ENCODE results near the gene KRT7. TPM values are rescaled to one million over a fixed set of nuclear protein-coding genes. Genes with fewer than 3 reads are reported as not detected.

The KRT7 gene
- total RNA-seq, 1 experiment from 2014 or later: 13.9 TPM

- H3K36me3 Mint-ChIP-seq (ENCODE audit: insufficient read depth, unreplicated experiment): no peaks in the 10 kb centered on the region
- H3K4me3 Mint-ChIP-seq (ENCODE audit: unreplicated experiment): no peak overlapping the region
- no peaks in the 10 kb centered on the region for H3K4me1 ChIP-seq
- H3K9me3 Mint-ChIP-seq (ENCODE audit: unreplicated experiment): no peaks in the 10 kb centered on the region
- no peak overlapping the region for H3K27ac Mint-ChIP-seq (ENCODE audit: unreplicated experiment)
- no peaks in the 10 kb centered on the region for H3K27me3 ChIP-seq (replicated peaks; ENCODE audit: control insufficient read depth, insufficient read depth, low read length)
- ChIA-PET CTCF (no interaction called here), POLR2A (no interaction called here)
- no TSS peak for BruUV-seq (replicated peaks)
- H3K36me3 ChIP-seq (ENCODE audit: control insufficient read depth, insufficient read depth, low read length): no peaks in the 10 kb centered on the region
- TF ChIP-seq, protein P1, sequence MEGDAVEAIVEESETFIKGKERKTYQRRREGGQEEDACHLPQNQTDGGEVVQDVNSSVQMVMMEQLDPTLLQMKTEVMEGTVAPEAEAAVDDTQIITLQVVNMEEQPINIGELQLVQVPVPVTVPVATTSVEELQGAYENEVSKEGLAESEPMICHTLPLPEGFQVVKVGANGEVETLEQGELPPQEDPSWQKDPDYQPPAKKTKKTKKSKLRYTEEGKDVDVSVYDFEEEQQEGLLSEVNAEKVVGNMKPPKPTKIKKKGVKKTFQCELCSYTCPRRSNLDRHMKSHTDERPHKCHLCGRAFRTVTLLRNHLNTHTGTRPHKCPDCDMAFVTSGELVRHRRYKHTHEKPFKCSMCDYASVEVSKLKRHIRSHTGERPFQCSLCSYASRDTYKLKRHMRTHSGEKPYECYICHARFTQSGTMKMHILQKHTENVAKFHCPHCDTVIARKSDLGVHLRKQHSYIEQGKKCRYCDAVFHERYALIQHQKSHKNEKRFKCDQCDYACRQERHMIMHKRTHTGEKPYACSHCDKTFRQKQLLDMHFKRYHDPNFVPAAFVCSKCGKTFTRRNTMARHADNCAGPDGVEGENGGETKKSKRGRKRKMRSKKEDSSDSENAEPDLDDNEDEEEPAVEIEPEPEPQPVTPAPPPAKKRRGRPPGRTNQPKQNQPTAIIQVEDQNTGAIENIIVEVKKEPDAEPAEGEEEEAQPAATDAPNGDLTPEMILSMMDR (IDR thresholded peaks at IDR 0.05; ENCODE audit: insufficient read depth in 1 of 2, low read depth in 1 of 2, low read length in 1 of 2, severe bottlenecking in 1 of 2, unreplicated experiment in 1 of 2): no peak
- H3K4me1 Mint-ChIP-seq (ENCODE audit: low read depth, unreplicated experiment): no peaks in the 10 kb centered on the region
- no peaks in the 10 kb centered on the region for H3K9me3 ChIP-seq
- peaks cover 15% of the 10 kb centered on the region for H3K27me3 Mint-ChIP-seq (ENCODE audit: insufficient read depth, unreplicated experiment)
- no peak overlapping the region for H3K4me3 ChIP-seq (ENCODE audit: low read depth, low read length)
- no peak for DNase-seq
- intact Hi-C loops (cut with micrococcal nuclease; ENCODE audit: unreplicated experiment): no loop called here
Measured at GRCh38 chr12:52294803-52295202, 61.8 kb downstream of the KRT7 start.

GRCh38 chr12:52295663-52296062, 62.6 kb downstream of the KRT7 start:
- no TSS peak for BruUV-seq (replicated peaks)
- no peaks in the 10 kb centered on the region for H3K36me3 Mint-ChIP-seq (ENCODE audit: insufficient read depth, unreplicated experiment)
- no peaks in the 10 kb centered on the region for H3K36me3 ChIP-seq (ENCODE audit: control insufficient read depth, insufficient read depth, low read length)
- peaks cover 15% of the 10 kb centered on the region for H3K27me3 Mint-ChIP-seq (ENCODE audit: insufficient read depth, unreplicated experiment)
- no peaks in the 10 kb centered on the region for H3K27me3 ChIP-seq (replicated peaks; ENCODE audit: control insufficient read depth, insufficient read depth, low read length)
- H3K4me1 Mint-ChIP-seq (ENCODE audit: low read depth, unreplicated experiment): no peaks in the 10 kb centered on the region
- CTCF ChIA-PET: no interaction called here
- H3K9me3 ChIP-seq: no peaks in the 10 kb centered on the region
- H3K4me3 ChIP-seq (ENCODE audit: low read depth, low read length): no peak overlapping the region
- no peak overlapping the region for H3K27ac Mint-ChIP-seq (ENCODE audit: unreplicated experiment)
- H3K4me3 Mint-ChIP-seq (ENCODE audit: unreplicated experiment): no peak overlapping the region
- no peaks in the 10 kb centered on the region for H3K4me1 ChIP-seq
- POLR2A ChIA-PET: no interaction called here
- H3K9me3 Mint-ChIP-seq (ENCODE audit: unreplicated experiment): no peaks in the 10 kb centered on the region
- TF ChIP-seq, protein P1 (IDR thresholded peaks at IDR 0.05; ENCODE audit: insufficient read depth in 1 of 2, low read depth in 1 of 2, low read length in 1 of 2, severe bottlenecking in 1 of 2, unreplicated experiment in 1 of 2): no peak
- intact Hi-C loops (cut with micrococcal nuclease; ENCODE audit: unreplicated experiment): loop anchor here (1.0 kb wide), 1 partner anchor 26 kb away; the partner anchor contains the start of gene KRT83
- DNase-seq: no peak

- CTCF ChIA-PET: no interaction called here
- H3K27ac Mint-ChIP-seq (ENCODE audit: unreplicated experiment): no peak overlapping the region
- DNase-seq: no peak
- no peaks in the 10 kb centered on the region for H3K4me1 Mint-ChIP-seq (ENCODE audit: low read depth, unreplicated experiment)
- Histone ChIP-seq H3K36me3 (ENCODE audit: control insufficient read depth, insufficient read depth, low read length) (no peaks in the 10 kb centered on the region), H3K4me3 (ENCODE audit: low read depth, low read length) (no peak overlapping the region), H3K27me3 (replicated peaks; ENCODE audit: control insufficient read depth, insufficient read depth, low read length) (no peaks in the 10 kb centered on the region), H3K9me3 (no peaks in the 10 kb centered on the region), H3K4me1 (no peaks in the 10 kb centered on the region)
- intact Hi-C loops (cut with micrococcal nuclease; ENCODE audit: unreplicated experiment): loop anchor here (1.0 kb wide), 1 partner anchor 25 kb away; the partner anchor contains the start of gene KRT83
- H3K27me3 Mint-ChIP-seq (ENCODE audit: insufficient read depth, unreplicated experiment): peaks cover 15% of the 10 kb centered on the region
- POLR2A ChIA-PET: no interaction called here
- H3K36me3 Mint-ChIP-seq (ENCODE audit: insufficient read depth, unreplicated experiment): no peaks in the 10 kb centered on the region
- no peaks in the 10 kb centered on the region for H3K9me3 Mint-ChIP-seq (ENCODE audit: unreplicated experiment)
- BruUV-seq (replicated peaks): no TSS peak
- H3K4me3 Mint-ChIP-seq (ENCODE audit: unreplicated experiment): no peak overlapping the region
- TF ChIP-seq, protein P1 (IDR thresholded peaks at IDR 0.05; ENCODE audit: insufficient read depth in 1 of 2, low read depth in 1 of 2, low read length in 1 of 2, severe bottlenecking in 1 of 2, unreplicated experiment in 1 of 2): no peak
Measured at GRCh38 chr12:52296572-52297215, 63.7 kb downstream of the KRT7 start.

Other genes starting within 250 kb of the KRT7 start
- 3.7 and 4.1 TPM in 2 replicates for gene TAMALIN, start 226.3 kb upstream of the KRT7 start, total RNA-seq (2022)
- gene NR4A1, start 181.8 kb upstream of the KRT7 start, total RNA-seq (2022): 37.9 and 41.8 TPM in 2 replicates
- gene ATG101, start 163.3 kb upstream of the KRT7 start, total RNA-seq (2022): 67.2 and 78.0 TPM in 2 replicates
- not detected in 2 replicates for gene SMIM41, start 153.5 kb upstream of the KRT7 start, total RNA-seq (2022)
- gene KRT80, start 41.2 kb upstream of the KRT7 start, total RNA-seq (2022): 0.26 and 0.29 TPM in 2 replicates
- not detected in 2 replicates for gene KRT86, start 41.4 kb downstream of the KRT7 start, total RNA-seq (2022)
- gene KRT81, start 58.3 kb downstream of the KRT7 start, total RNA-seq (2022): 0.28 and 0.45 TPM in 2 replicates
- gene KRT83, start 88.2 kb downstream of the KRT7 start, total RNA-seq (2022): not detected in 2 replicates
- gene KRT85, start 134.2 kb downstream of the KRT7 start, total RNA-seq (2022): not detected in 2 replicates
- gene KRT84, start 152.4 kb downstream of the KRT7 start, total RNA-seq (2022): not detected in 2 replicates
- not detected in 2 replicates for gene KRT82, start 173.1 kb downstream of the KRT7 start, total RNA-seq (2022)
- gene KRT75, start 201.1 kb downstream of the KRT7 start, total RNA-seq (2022): not detected in 2 replicates
- not detected in 2 replicates for gene KRT6B, start 218.9 kb downstream of the KRT7 start, total RNA-seq (2022)
- gene KRT6C, start 240.6 kb downstream of the KRT7 start, total RNA-seq (2022): not detected in 2 replicates